Natural killer cell treated with Interleukin-12 subunit alpha and Interleukin-12 subunit beta and Interleukin-15 and Interleukin-18, amount 100 ng/mL, for 72 hours (primary cell): ENCODE measurements around the gene DOK4. TPM values are rescaled to one million over a fixed set of nuclear protein-coding genes. Genes with fewer than 3 reads are reported as not detected.

Experiments
- ATAC-seq, 2 donors: fragments of 150-1000 bp; cut with Tn5 transposase in 1 of 2; sonication (Bioruptor Pico), chemical (Tn5 transposase) in 1 of 2; 2 replicates each; pipeline ENCODE4 v1.10.0; 2021
- DNase-seq: peaks from one replicate; pipeline ENCODE4 v3.0.0; 2022; ENCODE audit warnings: low spot score
- H3K27ac Mint-ChIP-seq, 2 donors: 1 replicate in 1 of 2; 2 replicates in 1 of 2; pipeline ENCODE4 v1.8.0; 2022; ENCODE audit warnings: mixed read lengths in 2 of 2, mild to moderate bottlenecking in 1 of 2, moderate library complexity in 1 of 2
- H3K27me3 Mint-ChIP-seq, 2 donors: 1 replicate in 1 of 2; 2 replicates in 1 of 2; pipeline ENCODE4 v1.8.0; 2022; ENCODE audit warnings: mixed read lengths in 2 of 2
- H3K36me3 Mint-ChIP-seq: one replicate; pipeline ENCODE4 v1.8.0; 2022; ENCODE audit warnings: mixed read lengths
- H3K4me1 Mint-ChIP-seq, 2 donors: 1 replicate in 1 of 2; 2 replicates in 1 of 2; pipeline ENCODE4 v1.8.0; 2022; ENCODE audit warnings: low read depth in 2 of 2, mixed read lengths in 2 of 2, mild to moderate bottlenecking in 1 of 2
- H3K4me3 Mint-ChIP-seq: one replicate; pipeline ENCODE4 v1.8.0; 2022; ENCODE audit warnings: mixed read lengths
- H3K9me3 Mint-ChIP-seq: 2 replicates; pipeline ENCODE4 v1.8.0; 2022; ENCODE audit warnings: mixed read lengths
- total RNA-seq, 2 donors: library from RNA; stranded (reverse); gene quantifications; one replicate each; pipeline ENCODE4 v1.2.3, GENCODE V29; 2022

DOK4 gene
- total RNA-seq, 2 donors from 2014 or later = 4.2 to 6.5 TPM

DNA sequence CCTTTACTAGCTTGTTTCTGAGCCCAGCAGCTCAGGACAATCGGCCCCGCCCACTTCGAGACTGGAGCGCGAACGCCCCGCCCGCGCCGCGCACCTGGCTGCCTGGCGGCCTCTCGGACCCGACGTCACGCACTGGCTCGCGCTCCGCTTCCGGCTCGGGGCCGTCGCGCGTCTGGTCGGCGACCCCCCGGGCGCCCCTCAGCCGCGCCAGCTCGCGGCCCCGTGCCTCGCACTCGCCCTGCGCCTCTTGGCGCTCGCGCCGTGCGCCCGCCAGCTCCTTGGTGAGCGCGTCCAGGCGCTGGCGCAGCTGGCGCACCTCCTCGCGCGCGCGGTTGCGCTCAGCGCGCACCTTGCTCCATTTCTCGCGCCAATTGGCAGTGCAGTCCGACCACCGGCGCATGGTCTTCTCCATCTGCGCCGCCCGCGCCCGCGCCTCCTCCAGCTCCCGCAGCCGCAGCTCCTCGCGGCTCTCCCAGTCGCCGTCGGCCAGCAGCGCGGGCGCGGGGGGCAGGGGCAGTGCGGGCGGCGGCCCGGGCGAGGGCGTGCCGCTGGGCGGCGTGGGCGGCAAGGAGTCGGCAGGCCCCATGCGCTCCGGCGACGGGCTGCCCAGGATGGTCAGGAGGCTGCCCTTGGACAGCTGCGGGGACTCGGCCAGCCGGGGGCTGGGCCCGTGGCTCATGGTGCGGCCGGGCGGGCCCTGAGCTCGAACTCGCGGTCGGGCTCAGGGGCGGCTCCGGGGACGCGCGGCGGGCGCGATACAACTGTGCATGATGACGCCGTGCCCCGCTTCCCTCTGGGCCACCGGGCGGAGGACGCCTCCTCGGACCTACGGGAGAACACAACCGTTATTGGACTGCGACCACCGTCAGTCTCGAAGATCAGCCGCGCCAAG is 42.5 kb upstream of the DOK4 start:
- Mint-ChIP-seq H3K4me3 (peak overlapping the region; percentile 98), H3K4me1 (peaks cover 43 to 50% of the 10 kb centered on the region in 2 donors), H3K27me3 (no peaks in the 10 kb centered on the region), H3K27ac (peak overlapping the region; percentile 100), H3K9me3 (no peaks in the 10 kb centered on the region), H3K36me3 (no peaks in the 10 kb centered on the region)
- DNase-seq (peak; percentile 54), ATAC-seq (no peak)

DNA sequence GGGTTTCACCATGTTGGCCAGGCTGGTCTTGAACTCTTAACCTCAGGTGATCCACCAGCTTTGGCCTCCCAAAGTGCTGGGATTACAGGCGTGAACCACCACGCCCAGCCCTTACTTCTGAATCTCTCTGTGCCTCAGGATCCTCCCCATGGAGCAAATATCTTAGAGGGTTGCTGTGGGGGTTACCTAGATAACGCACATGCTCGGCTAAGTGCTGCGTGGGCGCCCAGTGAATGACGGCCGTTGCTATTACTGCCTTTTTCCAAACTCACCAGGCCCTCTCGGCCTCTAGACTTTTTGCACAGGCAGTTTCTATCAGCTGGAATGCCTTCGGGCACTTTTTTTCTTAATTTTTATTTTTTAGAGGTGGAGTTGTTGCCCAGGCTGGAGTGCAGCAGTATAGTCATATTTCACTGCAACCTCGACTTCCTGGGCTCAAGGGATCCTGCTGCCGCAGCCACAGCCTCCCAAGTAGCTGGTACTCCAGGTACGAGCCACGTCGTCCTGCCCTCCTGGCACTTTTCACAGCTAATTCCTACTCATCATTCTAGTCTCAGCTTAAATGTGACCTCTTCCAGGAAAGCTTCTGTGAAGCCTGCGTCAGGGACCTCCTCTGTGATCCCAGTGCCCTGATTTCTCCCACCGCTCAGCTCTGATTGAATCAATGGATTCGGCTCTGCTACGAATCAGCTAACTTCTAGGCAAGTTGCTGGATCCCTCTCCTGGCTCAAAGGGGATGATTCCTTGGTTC is 41.5 kb upstream of the DOK4 start:
- H3K27me3 Mint-ChIP-seq = no peaks in the 10 kb centered on the region
- no peak overlapping the region for H3K27ac Mint-ChIP-seq
- H3K9me3 Mint-ChIP-seq = no peaks in the 10 kb centered on the region
- DNase-seq (no peak), ATAC-seq (no peak)
- no peaks in the 10 kb centered on the region for H3K36me3 Mint-ChIP-seq
- H3K4me1 Mint-ChIP-seq = peaks cover 36 to 50% of the 10 kb centered on the region in 2 donors
- H3K4me3 Mint-ChIP-seq = no peak overlapping the region

DNA sequence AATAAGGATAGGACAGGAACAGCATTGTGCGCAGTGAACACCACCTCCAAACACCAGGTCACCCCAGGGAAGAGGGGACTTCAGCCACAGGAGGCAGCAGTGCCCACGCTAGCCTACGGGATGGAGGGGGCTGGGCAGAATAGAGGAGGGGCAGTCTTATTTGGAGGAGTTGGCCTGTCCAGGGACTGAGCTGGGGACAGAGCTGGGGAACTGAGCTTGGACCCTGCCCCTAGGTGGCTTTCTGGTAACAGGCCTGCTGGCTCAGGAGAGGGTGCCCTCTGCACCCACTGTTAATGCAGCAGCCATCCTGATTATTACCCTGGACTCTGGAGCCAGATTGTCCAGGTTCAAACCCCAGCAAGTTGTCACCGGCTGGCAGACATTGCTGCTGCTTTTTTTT is 40.7 kb upstream of the DOK4 start:
- Mint-ChIP-seq H3K4me3 (no peak overlapping the region), H3K9me3 (no peaks in the 10 kb centered on the region), H3K4me1 (peaks cover 28 to 49% of the 10 kb centered on the region in 2 donors), H3K27me3 (no peaks in the 10 kb centered on the region), H3K27ac (no peak overlapping the region), H3K36me3 (no peaks in the 10 kb centered on the region)
- ATAC-seq = no peak
- DNase-seq = no peak

DNA sequence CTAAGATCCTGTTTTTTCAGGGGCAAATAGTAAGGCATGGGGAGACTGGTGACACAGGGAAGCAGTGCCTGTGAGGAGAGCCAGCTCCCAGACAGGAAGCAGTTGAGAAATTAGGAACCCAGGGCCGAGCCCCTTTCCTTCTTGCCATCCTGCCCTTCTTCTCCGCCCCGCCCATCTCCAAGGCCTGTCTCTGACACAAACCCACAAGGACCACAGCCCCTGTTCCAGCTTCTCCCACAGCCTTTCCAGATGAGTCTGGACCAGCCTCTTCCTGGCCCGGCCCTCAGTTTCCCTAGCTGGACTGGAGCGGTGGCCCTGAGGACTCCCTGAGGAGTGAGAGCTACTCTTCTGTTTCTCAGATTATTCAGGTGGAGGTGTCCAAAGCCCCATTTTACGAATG is 40.2 kb upstream of the DOK4 start:
- ATAC-seq (no peak), DNase-seq (no peak)
- Mint-ChIP-seq H3K9me3 (no peaks in the 10 kb centered on the region), H3K4me1 (peaks cover 23 to 47% of the 10 kb centered on the region in 2 donors), H3K27ac (no peak overlapping the region), H3K4me3 (no peak overlapping the region), H3K36me3 (no peaks in the 10 kb centered on the region), H3K27me3 (no peaks in the 10 kb centered on the region)

DNA sequence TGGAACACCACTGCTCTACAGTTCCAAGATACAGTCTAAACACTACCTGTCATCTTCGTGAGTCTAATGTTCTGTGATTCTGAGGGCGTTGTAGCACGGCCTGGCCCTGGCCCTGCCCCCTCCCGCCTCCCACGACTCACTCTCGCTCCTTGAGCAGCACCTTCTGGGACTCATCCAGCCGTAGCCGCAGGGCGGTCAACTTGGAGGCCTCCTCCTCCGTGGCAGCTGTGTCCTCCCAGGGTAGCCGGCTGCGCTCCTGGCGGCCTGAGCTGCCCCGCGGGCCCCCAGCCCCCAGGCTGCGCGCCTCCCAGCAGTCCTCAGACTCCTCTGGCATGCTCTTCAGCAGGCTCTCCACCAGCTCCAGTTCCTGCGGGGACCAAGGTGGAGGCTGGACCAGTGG is 39.5 kb upstream of the DOK4 start:
- Mint-ChIP-seq H3K27ac (peak overlapping the region in 1 of 2 donors; percentile 58), H3K36me3 (no peaks in the 10 kb centered on the region), H3K4me1 (peaks cover 16 to 43% of the 10 kb centered on the region in 2 donors), H3K9me3 (no peaks in the 10 kb centered on the region), H3K27me3 (no peaks in the 10 kb centered on the region), H3K4me3 (no peak overlapping the region)
- ATAC-seq = no peak
- no peak for DNase-seq

DNA sequence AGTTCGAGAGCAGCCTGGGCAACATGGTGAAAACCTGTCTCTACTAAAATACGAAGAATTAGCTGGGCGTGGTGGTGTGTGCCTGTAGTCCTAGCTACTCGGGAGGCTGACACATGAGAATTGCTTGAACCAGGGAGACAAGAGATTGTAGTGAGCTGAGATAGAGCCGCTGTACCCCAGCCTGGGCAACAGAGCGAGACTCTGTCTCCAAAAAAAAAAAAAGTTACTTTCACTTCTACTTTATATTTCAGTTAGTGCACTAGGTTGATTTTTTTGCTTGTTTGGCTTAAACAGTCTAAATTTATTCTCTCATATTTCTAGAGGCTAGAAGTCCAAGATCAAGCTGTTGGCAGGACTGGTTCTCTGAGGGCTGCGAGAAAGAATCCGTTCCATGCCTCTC is 36.7 kb upstream of the DOK4 start:
- ATAC-seq (no peak), DNase-seq (no peak)
- Mint-ChIP-seq H3K27me3 (no peaks in the 10 kb centered on the region), H3K27ac (peak overlapping the region in 1 of 2 donors; percentile 37), H3K36me3 (peaks cover 4% of the 10 kb centered on the region), H3K4me1 (peaks cover 7 to 32% of the 10 kb centered on the region in 2 donors), H3K4me3 (no peak overlapping the region), H3K9me3 (no peaks in the 10 kb centered on the region)

DNA sequence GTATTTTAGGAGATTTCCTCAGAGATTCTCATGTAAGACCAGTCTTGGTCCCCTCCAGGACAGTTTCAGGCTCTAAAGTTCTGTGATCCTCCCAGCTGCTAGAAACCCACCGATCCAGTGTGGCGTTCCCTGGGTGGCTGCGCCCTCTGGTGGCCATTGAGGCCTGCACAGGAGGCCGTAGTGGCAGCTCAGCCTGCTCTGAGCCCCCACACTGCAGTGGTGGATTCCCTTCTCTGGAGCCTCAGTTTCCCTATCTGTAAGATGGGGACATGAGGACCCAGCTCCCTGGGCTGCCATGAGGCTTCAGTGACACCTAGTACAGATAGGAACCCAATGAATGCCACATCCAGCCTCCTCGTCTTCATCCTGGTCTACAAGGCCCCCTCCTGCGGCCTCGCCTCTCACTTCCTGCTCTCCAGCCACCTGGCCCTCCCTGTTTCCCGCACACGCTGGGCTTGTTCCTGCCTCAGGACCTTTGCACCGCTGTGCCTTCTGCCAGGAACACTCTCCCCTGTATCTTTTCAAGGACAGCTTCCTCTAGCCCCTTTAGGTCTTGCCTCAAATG is 33.6 kb upstream of the DOK4 start:
- H3K9me3 Mint-ChIP-seq = no peaks in the 10 kb centered on the region
- ATAC-seq (peak; percentile 87 to 89), DNase-seq (peak; percentile 82)
- H3K4me1 Mint-ChIP-seq = peaks cover 7 to 27% of the 10 kb centered on the region in 2 donors
- H3K4me3 Mint-ChIP-seq = no peak overlapping the region
- H3K36me3 Mint-ChIP-seq = peaks cover 4% of the 10 kb centered on the region
- peak overlapping the region; percentile 12 to 68 for H3K27ac Mint-ChIP-seq
- no peaks in the 10 kb centered on the region for H3K27me3 Mint-ChIP-seq

DNA sequence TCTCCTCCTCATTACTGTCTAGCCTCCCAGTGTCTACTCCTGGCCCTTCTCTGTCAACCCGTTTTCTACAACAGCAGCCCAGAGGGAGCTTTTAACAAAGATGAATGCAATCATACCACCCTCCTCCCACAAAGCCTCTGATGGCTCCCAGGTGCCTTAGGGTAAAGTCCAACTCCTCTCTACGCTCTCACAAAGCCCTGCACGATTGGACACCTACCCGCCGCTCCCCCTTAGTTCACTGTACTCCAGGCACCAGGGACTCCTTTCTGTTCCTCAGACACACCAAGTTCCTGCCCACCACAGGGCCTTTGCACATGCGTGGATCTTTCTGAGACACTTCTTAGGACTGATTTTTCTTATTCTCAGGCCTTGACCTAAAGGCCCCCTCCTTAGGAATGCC is 32.6 kb upstream of the DOK4 start:
- Mint-ChIP-seq H3K36me3 (peaks cover 4% of the 10 kb centered on the region), H3K4me3 (no peak overlapping the region), H3K4me1 (peaks cover 7 to 27% of the 10 kb centered on the region in 2 donors), H3K27me3 (no peaks in the 10 kb centered on the region), H3K9me3 (no peaks in the 10 kb centered on the region), H3K27ac (no peak overlapping the region)
- DNase-seq (no peak), ATAC-seq (no peak)

DNA sequence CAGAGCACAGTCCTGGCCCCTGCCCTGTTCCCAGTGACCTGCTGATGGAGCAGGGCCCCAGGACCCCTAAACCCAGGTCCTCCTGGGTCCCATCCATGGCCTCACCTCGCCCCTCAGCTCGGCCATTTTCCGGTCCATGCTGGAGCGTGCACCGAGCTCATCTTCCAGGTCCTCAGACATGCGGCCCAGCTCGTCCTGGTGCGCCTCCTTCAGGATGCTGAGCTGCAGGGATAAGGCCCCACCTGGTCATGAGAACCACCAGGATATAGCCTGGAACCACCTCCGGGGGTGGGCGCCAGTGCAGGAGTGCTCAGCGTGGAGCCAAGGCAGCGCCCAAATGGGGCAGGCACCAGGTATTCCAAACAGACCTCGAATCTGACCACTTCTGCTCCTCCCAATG is 32.2 kb upstream of the DOK4 start:
- Mint-ChIP-seq H3K27ac (no peak overlapping the region), H3K4me3 (no peak overlapping the region), H3K27me3 (no peaks in the 10 kb centered on the region), H3K4me1 (peaks cover 7 to 27% of the 10 kb centered on the region in 2 donors), H3K36me3 (peaks cover 4% of the 10 kb centered on the region), H3K9me3 (no peaks in the 10 kb centered on the region)
- DNase-seq = no peak
- no peak for ATAC-seq

DNA sequence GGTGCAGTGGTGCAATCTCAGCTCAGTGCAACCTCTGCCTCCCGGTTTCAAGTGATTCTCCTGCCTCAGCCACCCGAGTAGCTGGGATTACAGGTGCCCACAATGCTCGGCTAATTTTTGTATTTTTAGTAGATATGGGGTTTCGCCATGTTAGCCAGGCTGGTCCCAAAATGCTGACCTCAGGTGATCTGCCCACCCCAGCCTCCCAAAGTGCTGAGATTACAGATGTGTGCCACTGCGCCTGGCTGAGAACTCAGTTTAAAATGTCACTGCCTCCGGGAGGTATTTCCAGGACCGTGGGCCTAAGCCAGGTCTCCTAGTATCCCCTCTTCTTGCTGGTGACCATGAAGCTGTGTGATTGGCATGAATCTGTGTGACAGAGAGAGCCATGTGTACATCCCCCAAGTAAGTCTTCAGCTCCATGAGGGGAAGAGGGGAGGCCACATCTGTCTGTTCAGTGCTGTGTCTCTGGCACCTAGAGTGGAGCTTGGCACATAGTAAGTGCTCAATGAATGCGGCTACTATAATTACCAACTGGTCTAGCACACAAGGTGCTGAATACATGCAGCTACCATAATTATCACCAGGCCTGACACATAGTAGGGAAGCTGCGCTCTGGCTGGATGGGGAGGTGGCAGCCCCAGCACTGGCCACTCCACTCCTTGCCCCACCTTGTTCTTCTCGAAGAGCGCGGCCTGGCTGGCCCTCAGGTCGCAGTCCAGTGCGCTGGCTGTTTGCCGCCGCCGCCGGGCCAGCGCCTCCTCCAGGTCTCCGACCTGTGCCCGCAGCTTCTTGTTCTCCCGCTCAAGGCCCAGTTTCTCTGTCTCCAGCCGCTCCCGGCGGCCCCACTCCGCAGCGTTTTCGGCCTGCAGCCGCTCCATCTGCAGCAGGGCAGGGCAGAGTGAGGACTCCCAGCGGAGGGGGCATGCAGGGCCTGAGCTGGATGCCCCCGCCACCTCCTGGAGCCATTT is 31.4 kb upstream of the DOK4 start:
- H3K4me1 Mint-ChIP-seq = peaks cover 7 to 21% of the 10 kb centered on the region in 2 donors
- DNase-seq = no peak
- ATAC-seq = no peak
- H3K27me3 Mint-ChIP-seq = no peaks in the 10 kb centered on the region
- no peaks in the 10 kb centered on the region for H3K9me3 Mint-ChIP-seq
- H3K4me3 Mint-ChIP-seq = no peak overlapping the region
- H3K36me3 Mint-ChIP-seq = peaks cover 4% of the 10 kb centered on the region
- H3K27ac Mint-ChIP-seq = peak overlapping the region in 1 of 2 donors; percentile 27

DNA sequence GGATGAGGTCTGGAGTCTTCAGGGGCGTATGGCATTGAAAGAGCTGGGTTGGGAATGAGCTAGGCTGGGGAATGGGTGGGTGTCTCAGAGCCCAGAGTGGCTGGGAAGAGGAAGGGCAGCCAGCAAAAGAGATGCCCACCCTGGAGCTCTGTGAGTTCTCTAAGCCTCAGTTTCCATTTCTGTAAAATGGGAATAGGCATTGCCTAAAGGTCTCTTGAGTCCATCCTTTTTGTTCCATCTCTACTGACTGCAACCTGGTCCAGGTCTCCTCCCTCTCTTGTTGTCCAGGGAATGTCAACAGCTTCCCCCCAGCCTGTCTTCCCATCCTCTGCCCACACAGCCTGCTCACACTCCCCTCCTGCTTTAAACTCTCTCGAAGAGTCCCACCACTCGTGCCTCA is 30.5 kb upstream of the DOK4 start:
- no peaks in the 10 kb centered on the region for H3K27me3 Mint-ChIP-seq
- H3K4me3 Mint-ChIP-seq = no peak overlapping the region
- H3K9me3 Mint-ChIP-seq = no peaks in the 10 kb centered on the region
- peaks cover 4% of the 10 kb centered on the region for H3K36me3 Mint-ChIP-seq
- DNase-seq = no peak
- peak overlapping the region in 1 of 2 donors; percentile 27 for H3K27ac Mint-ChIP-seq
- ATAC-seq = no peak
- H3K4me1 Mint-ChIP-seq = peaks cover 7 to 15% of the 10 kb centered on the region in 2 donors

DNA sequence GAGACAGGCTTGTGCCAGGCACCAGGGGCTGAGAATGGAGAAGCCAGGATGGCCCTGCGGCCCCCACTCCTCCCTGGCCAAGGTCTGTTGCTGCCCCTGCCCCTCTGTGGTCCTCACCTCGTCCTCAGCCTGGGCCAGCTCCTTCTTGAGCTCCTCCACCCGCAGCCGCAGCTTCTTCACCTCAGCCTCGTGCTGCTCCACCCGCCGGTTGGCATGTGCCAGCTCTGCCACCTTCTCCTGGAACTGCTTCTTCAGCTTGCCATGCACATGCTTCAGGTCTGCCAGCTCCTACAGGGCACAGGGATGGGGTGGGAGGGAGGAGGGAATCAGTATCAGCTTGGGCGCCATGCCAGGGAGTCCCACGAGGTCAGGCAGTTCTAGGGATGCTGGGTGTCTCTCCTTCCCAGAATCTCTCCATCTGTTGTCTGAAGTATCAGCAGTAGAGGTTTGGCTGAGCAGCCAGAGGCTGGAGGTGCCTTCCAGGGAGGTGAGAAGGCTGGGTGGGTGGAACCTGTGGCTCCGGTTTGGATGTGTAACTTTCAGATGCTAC is 30.0 kb upstream of the DOK4 start:
- no peak for ATAC-seq
- Mint-ChIP-seq H3K9me3 (no peaks in the 10 kb centered on the region), H3K4me3 (no peak overlapping the region), H3K4me1 (peaks cover 7 to 14% of the 10 kb centered on the region in 2 donors), H3K27me3 (no peaks in the 10 kb centered on the region), H3K27ac (no peak overlapping the region), H3K36me3 (peaks cover 4% of the 10 kb centered on the region)
- DNase-seq = peak; percentile 45
